ENCODE measurements around the gene OSTF1. TPM values are rescaled to one million over a fixed set of nuclear protein-coding genes. Genes with fewer than 3 reads are reported as not detected.

OSTF1 gene
- total and polyA plus RNA-seq, 2 donors (not counting 1 experiment from before 2014, with no cell fraction given): 48.4 to 49.9 TPM

GRCh38 chr9:75083188-75083970, 4.9 kb upstream of the OSTF1 start:
- Histone ChIP-seq H3K9me3 (ENCODE audit: control insufficient read depth, insufficient read depth, low read depth, low read length) (no peaks in the 10 kb centered on the region), H3K4me2 (ENCODE audit: extremely low read depth, insufficient read depth, low read length) (no peak overlapping the region), H3K4me3 (replicated peaks in 1 of 4; ENCODE audit: control extremely low read depth in 1 of 4, insufficient read depth in 1 of 4, low read depth in 3 of 4, low read length in 4 of 4) (no peak overlapping the region), H3K36me3 (ENCODE audit: control insufficient read depth, insufficient read depth, low read length) (peaks cover 3% of the 10 kb centered on the region), H3K27me3 (ENCODE audit: control insufficient read depth, insufficient read depth, low read length) (no peaks in the 10 kb centered on the region), H2AFZ (ENCODE audit: low read length) (no peak overlapping the region), H3K9ac (ENCODE audit: insufficient read depth, low read length) (no peak overlapping the region), H3K27ac (ENCODE audit: insufficient read depth, low read length) (no peak overlapping the region), H4K20me1 (ENCODE audit: control insufficient read depth, extremely low read depth, insufficient read depth, low read length) (no peaks in the 10 kb centered on the region), H3K4me1 (ENCODE audit: control insufficient read depth, extremely low read depth, insufficient read depth, low read length) (no peaks in the 10 kb centered on the region), H3K79me2 (ENCODE audit: control insufficient read depth, insufficient read depth, low read length) (peaks cover 2% of the 10 kb centered on the region)
- no peak for TF ChIP-seq EZH2 (IDR thresholded peaks at IDR 0.05; ENCODE audit: low read length, missing control alignments)
- TF ChIP-seq, protein P1, sequence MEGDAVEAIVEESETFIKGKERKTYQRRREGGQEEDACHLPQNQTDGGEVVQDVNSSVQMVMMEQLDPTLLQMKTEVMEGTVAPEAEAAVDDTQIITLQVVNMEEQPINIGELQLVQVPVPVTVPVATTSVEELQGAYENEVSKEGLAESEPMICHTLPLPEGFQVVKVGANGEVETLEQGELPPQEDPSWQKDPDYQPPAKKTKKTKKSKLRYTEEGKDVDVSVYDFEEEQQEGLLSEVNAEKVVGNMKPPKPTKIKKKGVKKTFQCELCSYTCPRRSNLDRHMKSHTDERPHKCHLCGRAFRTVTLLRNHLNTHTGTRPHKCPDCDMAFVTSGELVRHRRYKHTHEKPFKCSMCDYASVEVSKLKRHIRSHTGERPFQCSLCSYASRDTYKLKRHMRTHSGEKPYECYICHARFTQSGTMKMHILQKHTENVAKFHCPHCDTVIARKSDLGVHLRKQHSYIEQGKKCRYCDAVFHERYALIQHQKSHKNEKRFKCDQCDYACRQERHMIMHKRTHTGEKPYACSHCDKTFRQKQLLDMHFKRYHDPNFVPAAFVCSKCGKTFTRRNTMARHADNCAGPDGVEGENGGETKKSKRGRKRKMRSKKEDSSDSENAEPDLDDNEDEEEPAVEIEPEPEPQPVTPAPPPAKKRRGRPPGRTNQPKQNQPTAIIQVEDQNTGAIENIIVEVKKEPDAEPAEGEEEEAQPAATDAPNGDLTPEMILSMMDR (conservative IDR thresholded peaks at IDR 0.05 in 1 of 2, IDR thresholded peaks at IDR 0.05 in 1 of 2; ENCODE audit: low read depth in 1 of 2, low read length in 2 of 2): no peak
- no peak for DNase-seq (ENCODE audit: low read depth in 2 of 2)

DNA sequence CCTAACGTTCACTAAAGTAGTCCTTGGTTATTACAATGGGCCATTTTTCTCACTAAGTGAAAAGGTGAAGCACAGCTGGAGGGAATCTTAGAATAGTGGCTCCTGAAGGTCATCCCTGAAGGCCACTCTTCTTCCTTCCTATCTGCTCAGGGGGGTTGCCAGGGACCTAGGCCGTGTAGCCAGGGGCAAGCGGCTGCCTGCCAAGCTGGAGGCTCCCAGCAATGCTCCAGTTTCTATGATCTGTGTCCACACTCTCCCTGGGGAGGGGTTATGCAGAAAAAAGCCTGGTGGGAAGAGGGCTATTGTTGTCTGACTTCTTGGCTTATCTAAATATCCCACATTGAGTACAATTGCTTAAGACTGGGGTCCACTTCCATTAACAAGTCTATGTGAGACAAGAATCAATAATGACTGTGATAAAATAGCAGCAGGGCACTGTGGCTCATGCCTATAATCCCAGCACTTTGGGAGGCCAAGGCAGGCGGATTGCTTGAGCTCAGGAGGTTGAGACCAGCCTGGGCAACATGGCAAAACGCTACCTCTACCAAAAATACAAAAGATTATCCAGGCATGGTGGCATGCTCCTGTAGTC, 4.1 kb upstream of the OSTF1 start:
- H2AFZ ChIP-seq (ENCODE audit: low read length): no peak overlapping the region
- peaks cover 3% of the 10 kb centered on the region for H3K36me3 ChIP-seq (ENCODE audit: control insufficient read depth, insufficient read depth, low read length)
- no peak overlapping the region for H3K27ac ChIP-seq (ENCODE audit: insufficient read depth, low read length)
- H3K9me3 ChIP-seq (ENCODE audit: control insufficient read depth, insufficient read depth, low read depth, low read length): no peaks in the 10 kb centered on the region
- TF ChIP-seq EZH2 (IDR thresholded peaks at IDR 0.05; ENCODE audit: low read length, missing control alignments): no peak
- TF ChIP-seq, protein P1 (conservative IDR thresholded peaks at IDR 0.05 in 1 of 2, IDR thresholded peaks at IDR 0.05 in 1 of 2; ENCODE audit: low read depth in 1 of 2, low read length in 2 of 2): no peak
- H3K4me1 ChIP-seq (ENCODE audit: control insufficient read depth, extremely low read depth, insufficient read depth, low read length): no peaks in the 10 kb centered on the region
- peaks cover 2% of the 10 kb centered on the region for H3K79me2 ChIP-seq (ENCODE audit: control insufficient read depth, insufficient read depth, low read length)
- no peaks in the 10 kb centered on the region for H4K20me1 ChIP-seq (ENCODE audit: control insufficient read depth, extremely low read depth, insufficient read depth, low read length)
- no peaks in the 10 kb centered on the region for H3K27me3 ChIP-seq (ENCODE audit: control insufficient read depth, insufficient read depth, low read length)
- H3K4me3 ChIP-seq (replicated peaks in 1 of 4; ENCODE audit: control extremely low read depth in 1 of 4, insufficient read depth in 1 of 4, low read depth in 3 of 4, low read length in 4 of 4): no peak overlapping the region
- no peak for DNase-seq (ENCODE audit: low read depth in 2 of 2)
- H3K9ac ChIP-seq (ENCODE audit: insufficient read depth, low read length): no peak overlapping the region
- H3K4me2 ChIP-seq (ENCODE audit: extremely low read depth, insufficient read depth, low read length): no peak overlapping the region

- no peak for DNase-seq (ENCODE audit: low read depth in 2 of 2)
- Histone ChIP-seq H4K20me1 (ENCODE audit: control insufficient read depth, extremely low read depth, insufficient read depth, low read length) (no peaks in the 10 kb centered on the region), H3K27ac (ENCODE audit: insufficient read depth, low read length) (no peak overlapping the region), H3K4me1 (ENCODE audit: control insufficient read depth, extremely low read depth, insufficient read depth, low read length) (peaks cover 3% of the 10 kb centered on the region), H3K27me3 (ENCODE audit: control insufficient read depth, insufficient read depth, low read length) (no peaks in the 10 kb centered on the region), H3K79me2 (ENCODE audit: control insufficient read depth, insufficient read depth, low read length) (peaks cover 17% of the 10 kb centered on the region), H2AFZ (ENCODE audit: low read length) (no peak overlapping the region), H3K36me3 (ENCODE audit: control insufficient read depth, insufficient read depth, low read length) (peaks cover 3% of the 10 kb centered on the region), H3K9me3 (ENCODE audit: control insufficient read depth, insufficient read depth, low read depth, low read length) (no peaks in the 10 kb centered on the region), H3K9ac (ENCODE audit: insufficient read depth, low read length) (no peak overlapping the region), H3K4me3 (replicated peaks in 1 of 4; ENCODE audit: control extremely low read depth in 1 of 4, insufficient read depth in 1 of 4, low read depth in 3 of 4, low read length in 4 of 4) (peak overlapping the region in 1 of 4 experiments; percentile 93), H3K4me2 (ENCODE audit: extremely low read depth, insufficient read depth, low read length) (no peak overlapping the region)
- TF ChIP-seq EZH2 (IDR thresholded peaks at IDR 0.05; ENCODE audit: low read length, missing control alignments): no peak
- TF ChIP-seq, protein P1 (conservative IDR thresholded peaks at IDR 0.05 in 1 of 2, IDR thresholded peaks at IDR 0.05 in 1 of 2; ENCODE audit: low read depth in 1 of 2, low read length in 2 of 2): no peak
These were observed 2.7 kb upstream of the OSTF1 start for GRCh38 chr9:75085640-75086039.
